NCI-H774 (cell line): Measurements from ENCODE around the gene ARHGAP33.
A peak's percentile ranks its signal among the peaks of the same experiment; 100 is the strongest.

Experiments
- DNase-seq: peaks from one replicate; lab custom pipeline; 2025; lab: John Stamatoyannopoulos, UW

Gene ARHGAP33

DNA sequence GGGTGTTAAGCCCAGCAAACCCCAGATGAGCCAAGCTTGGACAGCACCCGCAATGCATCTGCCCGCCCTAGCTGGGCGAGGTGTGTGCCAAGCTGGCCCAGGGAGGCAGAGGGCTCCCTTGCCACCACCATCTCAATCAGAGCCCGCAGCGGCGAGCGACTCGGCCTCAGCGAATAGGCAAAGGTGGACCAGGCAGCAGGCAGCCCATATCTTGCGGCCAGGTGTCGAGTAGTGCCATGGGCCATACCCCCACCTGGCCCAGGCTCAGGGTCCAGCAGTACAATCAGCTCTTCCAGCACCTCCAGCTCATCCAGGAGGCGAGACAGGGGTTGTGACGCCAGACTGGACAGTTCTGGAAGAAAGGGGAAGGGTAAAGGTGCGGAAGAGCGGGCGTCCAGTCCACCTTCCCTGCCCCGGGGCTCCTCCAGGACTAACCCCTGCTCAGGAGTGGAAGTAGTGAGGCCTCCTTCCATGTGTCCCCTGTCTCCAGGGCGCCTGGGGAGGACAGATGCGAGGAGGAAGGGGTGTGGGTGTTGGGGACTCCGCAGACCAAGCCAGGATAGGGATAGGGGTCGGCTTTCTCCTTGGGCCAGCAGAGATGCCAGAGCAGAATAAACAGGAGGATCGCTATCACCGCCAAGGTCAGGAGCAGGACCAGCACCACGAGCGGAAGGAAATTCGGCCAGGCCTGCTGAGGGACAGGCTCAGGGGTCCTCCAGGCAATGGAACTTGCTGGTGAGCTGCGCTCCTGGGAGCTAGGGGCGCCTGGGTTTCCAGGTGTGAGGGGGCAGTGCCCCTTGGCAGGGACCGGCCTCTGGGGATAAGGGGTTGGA is 35.9 kb upstream of the ARHGAP33 start:
- no peak for DNase-seq

DNA sequence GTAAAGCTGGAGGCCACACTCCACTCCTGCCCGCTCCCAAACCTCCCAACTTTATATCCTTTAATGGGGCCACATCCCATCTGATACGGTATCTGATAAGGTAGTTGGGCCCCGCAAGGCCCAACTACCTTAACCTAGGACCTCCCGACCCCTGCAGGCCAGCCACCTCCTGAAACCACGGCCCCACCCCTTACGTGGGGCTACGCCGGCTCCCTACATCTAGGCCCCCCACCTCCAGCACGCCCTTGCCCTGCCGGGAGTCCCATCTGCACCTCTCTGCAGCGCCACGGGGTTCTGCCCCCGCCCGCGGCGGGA is 35.3 kb upstream of the ARHGAP33 start:
- no peak for DNase-seq

DNA sequence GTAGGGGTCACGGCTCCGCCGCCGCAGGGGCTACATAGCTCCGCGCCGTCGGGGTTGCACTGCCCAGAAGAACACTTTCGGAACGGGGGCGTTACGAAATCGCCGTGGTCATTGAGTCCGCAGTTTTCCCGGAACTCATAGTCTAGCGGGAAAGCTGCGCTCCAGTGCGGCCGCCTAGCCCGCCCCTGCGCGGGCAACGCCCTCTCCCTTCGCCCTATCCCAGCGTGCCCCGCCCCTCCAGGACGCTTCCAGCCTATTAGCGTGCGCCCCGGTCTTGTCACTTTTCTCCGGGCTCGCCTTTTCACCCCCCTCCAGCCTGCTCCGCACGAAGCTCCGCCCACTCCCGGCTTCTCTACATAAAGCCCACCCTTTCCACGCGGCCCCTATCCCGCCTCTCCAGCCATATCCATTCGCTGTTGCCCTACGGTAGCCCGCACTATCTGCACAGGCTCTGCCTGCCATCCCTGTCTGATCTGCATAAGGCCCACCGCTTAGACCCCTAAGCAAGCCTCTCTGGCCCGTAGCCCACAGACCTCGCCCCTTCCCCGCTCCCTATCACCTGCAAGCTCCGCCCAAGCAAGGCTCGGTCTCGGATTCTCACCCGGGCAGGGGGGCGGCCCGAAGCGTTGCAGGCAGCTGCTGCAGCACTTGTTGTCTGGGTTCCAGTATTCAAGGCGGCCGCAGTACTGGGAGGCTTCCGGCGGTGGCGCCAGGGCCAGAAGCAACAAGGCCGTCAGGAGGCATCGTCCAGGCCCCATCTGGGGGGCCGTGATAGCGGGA is 34.8 kb upstream of the ARHGAP33 start:
- peak; percentile 96 for DNase-seq

DNA sequence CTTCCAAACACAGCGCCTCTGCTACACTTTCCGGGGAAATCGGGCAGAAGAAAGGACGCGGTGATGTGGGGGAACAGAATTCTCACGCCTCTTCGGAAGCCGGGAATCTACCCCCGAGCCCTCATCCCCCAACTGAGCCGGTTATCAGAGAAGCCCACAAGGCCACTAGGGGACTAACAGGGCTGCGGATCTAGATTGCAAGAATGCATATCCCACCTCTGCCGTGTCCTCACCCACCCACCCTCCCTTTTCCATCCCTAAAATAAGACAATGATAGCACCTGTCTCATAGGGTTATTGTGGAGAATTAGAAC is 34.2 kb upstream of the ARHGAP33 start:
- no peak for DNase-seq

DNA sequence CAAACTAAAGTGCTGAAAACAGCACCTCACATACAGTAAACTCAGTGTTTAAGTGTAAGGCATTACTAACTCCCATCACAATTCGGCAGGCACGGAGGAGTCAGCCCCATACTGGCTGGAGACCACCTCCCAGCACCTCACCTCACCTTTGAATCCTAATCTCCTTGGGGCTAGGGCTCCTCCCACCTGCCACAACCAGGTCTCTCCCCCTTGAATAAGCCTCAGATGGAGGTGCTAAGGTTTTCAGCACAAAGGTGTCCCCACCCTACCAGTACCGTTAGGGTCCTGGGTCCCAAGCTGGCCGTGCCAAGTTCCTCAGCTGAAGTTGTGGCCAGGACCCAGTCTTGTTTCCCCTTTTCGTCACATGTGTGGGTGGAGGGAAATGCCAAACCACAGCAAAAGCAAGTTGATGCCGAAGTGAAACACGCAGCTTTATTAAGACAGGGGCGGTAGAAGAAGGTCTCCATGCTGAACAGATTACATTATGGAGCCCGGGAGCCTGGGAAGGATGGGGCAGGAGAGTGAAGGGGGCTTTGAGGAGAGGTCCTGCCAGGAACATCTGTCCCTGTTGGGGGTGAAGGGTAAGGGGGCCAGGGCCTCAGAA is 33.1 kb upstream of the ARHGAP33 start, which contains the start of gene IGFLR1:
IGFLR1 (minus strand) TSS at position 332 of the 604 bp plus-strand sequence. CDS start 1,272 bp downstream, outside the sequence.
- DNase-seq, result no peak

DNA sequence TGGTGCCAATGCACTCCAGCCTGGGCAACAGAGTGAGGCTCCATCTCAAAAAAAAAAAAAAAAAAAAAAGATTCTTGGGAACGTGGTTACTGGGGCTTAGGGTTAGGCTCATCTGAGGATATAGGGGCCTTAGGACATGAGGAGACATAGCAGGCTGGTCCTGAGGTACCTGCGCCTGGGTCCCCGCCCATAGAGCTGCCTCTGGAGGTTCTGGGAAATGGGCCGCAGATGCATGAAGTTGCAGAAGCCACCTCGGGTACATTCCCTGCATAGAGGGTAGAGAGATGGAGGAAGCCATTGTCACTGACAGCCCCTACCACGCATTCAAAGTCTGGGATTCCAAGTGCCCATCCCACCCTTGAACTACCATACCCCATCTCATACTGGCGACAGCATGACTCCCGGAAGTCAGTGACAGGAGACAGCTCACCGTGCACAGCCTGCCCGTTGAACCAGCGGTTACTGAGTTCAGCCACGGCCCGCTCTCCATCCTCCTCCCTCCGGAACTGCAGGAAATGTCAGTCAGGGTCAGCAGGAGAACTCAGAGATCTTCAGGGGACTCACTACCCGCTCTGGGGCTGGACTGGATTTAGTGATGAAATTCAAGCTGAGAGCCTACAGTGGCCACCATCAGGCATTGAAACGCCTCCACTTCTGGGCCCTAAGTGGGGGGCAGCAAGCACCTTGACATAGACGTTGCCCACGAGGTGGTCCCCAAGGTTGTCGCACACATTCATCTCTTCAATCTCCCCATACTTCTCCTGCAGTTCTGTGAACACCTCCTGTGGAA is 31.5 kb upstream of the ARHGAP33 start:
- DNase-seq, result no peak

DNA sequence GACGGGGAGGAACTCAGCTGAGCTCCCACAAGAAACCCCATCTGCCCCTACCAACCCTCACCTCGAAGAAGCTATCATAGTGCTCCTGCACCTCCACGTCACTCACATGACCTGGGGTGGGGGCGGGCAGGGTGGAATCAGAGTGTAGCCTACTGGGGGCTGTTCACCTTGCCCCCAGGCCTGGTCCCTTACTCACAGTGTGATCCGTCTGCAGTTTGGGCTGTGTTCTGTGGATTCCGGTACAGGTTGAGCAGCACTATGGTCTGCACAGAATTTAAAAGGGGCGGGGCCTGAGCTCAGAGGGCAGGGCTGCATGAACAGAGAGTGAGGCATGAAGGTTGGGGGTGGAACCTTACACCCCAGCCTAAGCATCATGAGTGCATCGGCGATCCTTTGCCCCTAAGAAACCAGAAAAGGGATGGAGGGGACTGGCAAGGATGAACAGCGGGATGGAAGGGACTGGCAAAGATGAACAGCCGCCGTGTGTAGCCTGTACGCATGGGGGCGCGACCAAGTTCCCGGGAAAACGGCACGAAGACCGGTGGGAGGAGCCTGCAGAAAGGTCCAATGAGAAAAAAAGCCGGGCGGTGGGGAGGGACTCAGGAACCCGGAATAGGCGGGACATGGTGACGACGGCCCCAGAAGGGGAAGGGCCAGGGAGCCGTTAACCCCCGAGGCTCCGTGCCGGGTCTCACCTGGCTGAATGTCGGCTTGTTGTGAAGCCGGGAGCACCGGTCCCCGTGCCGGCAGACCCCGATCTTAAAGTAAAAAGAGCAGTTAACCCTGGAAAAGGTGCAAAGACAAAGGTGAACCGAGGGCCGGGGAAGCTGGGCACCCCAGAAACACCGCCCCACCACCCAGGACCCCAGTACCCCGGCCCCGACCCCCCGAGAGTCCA is 30.7 kb upstream of the ARHGAP33 start:
- peak; percentile 92 for DNase-seq

DNA sequence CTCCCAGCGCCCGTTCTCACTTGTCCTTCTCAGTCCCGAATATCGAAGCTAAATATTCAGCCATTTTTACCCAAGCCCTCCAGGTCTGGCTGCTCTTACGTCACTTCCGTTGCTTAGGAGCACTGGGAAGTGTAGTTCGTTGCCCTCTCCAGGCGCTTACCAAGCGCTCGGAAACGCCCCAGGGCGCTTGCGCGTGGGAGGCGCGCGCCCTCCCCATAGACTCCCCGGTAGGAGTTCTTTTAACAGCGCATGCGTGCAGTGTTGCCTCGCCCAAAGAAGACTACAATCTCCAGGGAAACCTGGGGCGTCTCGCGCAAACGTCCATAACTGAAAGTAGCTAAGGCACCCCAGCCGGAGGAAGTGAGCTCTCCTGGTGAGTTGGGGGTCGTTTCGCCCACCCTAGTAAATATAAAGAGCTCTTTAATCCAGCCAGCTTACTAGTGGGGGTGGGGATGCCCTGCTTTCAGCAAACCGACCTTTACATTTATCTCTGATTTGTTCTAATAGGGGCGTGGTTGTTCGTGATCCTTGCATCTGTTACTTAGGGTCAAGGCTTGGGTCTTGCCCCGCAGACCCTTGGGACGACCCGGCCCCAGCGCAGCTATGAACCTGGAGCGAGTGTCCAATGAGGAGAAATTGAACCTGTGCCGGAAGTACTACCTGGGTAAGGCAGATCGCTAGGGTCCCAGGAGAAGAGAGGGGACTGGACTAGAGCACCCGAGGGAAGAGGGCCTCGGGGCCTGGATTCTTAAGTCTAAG is 29.9 kb upstream of the ARHGAP33 start, which contains the start of the genes PSENEN and U2AF1L4:
PSENEN (plus strand) TSS at position 324 of the 759 bp plus-strand sequence; CDS start at position 604, 280 bp downstream.
U2AF1L4 (minus strand) TSS at position 91 of the 759 bp plus-strand sequence; CDS start at position 64, 27 bp downstream.
- peak; percentile 98 for DNase-seq

DNA sequence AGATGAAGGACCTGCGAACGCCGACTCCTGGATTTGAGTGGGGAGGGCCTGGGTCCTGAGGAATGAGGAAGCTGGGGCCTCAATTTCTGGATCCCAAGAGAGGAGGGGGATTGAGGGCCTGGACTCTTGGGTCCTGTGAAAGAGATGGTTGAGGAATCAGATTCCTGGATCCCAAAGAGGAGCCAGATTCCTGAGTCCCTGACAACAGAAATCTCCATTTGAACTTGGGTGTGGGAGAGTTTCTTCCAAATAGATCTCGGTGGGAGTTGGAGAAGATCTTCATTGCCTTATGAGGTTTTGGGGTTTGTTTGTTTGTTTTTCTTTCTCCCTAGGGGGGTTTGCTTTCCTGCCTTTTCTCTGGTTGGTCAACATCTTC is 29.3 kb upstream of the ARHGAP33 start:
- no peak for DNase-seq

DNA sequence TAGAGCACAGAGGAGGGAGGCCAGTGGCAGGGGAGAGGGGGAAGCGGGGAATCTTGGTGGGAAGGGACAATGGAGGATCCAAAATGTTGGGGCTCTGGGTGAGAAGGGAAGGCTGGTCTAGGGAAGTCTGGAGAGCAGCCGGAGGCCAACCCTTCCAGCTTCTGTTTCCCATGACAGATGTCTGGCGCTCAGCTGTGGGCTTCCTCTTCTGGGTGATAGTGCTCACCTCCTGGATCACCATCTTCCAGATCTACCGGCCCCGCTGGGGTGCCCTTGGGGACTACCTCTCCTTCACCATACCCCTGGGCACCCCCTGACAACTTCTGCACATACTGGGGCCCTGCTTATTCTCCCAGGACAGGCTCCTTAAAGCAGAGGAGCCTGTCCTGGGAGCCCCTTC is 28.8 kb upstream of the ARHGAP33 start:
- no peak for DNase-seq

DNA sequence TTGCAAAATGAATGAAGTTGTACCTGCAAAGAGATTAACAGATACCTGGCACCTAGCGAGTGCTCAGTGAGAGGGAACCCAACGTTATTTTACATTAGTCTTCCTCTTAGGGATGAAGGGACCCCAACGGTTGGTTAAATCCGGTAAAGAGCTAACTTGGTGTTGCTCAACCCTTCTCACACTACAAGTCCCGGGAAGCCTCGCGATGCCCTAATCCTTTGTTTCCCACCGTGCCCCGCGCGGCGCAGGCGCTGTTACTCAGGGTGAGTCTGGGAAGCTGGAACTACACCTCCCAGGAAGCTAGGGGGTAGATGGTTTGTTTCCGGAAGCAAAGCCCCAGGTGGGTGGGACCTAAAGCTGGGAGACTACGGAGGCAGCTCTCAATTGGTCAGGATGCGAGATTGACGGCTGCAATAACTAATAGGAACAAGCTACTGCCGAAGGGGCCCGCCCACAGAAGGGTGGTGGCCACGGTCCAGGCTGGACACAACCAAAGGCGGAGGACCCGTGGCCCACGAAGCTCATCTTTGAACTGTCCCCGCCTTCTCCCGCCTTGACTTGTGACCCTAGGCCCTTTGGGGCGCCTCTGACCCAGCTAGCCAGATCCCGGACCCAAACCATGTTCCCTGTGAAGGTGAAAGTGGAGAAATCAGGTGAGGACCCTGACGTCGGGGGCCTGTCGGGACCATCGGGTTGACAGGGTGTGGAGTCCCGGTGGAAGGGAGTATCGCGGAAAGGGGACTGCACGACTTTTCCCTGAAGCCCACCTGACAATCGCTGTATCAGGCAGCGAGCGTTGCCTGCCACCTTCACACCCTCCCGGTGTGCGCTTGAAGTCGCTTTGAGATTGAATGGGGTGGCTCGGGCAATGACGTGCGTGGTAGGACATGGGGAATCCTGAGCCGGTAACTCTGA is 27.0 kb upstream of the ARHGAP33 start, which contains the start of gene LIN37:
LIN37 (plus strand) TSS at position 471 of the 915 bp plus-strand sequence; CDS start at position 620, 149 bp downstream.
- peak; percentile 97 for DNase-seq

DNA sequence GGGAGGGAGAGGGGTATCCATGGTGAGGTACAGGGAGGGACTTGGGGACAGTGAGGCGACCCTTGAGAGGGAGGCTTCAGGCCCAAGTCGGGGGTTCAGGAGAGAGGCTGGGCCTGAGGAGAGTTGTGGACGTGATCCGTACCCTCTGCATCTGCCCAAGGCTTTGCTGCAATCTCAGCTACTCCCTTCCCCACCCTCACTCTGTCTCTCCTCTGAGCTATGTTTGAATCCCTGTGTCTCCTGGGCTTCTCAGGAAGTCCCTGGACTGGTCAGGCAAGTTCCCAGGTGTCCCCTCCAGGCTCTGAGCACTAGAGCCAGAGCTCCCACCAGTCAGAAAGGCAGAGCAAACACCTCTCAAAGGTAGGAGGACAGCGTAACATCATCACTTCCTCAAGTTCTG is 25.2 kb upstream of the ARHGAP33 start:
- no peak for DNase-seq

DNA sequence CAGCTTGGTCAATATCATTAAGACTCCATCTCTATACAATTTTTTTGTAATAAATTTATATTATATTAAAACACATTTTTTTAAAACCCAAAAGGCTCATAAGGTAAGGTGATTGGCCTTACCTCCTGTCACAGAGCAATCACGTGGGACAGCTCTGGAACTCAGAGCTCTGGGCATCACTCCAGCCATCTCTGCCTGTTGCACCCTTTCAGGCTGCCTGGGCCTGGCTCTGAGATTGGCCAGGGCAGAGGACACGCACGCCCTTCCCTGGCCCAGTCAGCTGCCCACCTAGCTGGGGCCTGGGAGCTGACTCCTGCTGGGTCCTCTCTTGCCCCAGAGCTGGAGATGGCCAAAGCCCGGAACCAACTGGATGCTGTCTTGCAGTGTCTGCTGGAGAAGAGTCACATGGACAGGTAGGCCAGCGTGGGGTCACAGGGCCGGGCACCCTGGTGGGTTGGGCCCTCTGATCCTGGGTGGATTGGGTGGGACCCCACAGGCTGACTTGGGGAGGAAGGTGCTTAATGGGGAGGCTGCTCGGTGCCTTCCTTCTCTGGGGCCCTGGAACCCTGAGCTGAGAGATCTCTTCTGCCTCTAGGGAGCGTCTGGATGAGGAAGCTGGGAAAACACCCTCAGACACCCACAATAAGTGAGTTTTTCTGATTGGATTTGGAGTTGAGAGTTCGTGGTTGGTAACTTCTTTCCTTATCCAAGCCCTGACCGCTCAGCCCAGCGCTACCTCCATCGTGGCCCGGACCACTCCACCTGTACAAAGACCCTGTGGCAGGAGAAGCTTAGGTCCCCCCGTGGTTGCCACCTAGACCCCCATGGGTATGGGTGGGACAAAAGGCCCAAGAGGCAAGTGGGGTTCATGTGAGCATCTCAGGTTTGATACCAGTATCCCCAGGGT is 23.3 kb upstream of the ARHGAP33 start:
- no peak for DNase-seq

DNA sequence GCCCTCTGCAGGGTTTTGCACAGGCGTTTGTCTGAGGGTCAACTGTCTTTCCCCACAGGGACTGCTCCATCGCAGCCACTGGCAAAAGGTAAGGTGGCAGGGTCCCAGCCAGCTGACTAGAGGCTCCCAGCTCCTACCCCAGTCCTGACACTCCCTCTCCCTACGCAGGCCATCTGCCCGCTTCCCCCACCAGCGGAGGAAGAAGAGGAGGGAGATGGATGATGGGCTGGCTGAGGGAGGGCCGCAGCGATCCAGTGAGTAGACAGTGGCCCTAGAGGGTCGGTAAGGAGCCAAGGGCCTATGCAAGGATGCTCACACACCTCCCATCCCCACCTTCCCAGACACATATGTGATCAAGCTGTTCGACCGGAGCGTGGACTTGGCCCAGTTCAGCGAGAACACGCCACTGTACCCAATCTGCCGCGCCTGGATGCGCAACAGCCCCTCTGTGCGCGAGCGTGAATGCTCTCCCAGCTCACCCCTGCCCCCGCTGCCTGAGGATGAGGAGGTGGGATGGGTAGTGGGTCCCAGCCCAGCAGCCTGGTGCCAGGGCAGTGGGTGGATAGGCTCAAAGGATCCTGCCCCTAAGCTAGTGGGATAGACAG is 22.5 kb upstream of the ARHGAP33 start:
- no peak for DNase-seq

DNA sequence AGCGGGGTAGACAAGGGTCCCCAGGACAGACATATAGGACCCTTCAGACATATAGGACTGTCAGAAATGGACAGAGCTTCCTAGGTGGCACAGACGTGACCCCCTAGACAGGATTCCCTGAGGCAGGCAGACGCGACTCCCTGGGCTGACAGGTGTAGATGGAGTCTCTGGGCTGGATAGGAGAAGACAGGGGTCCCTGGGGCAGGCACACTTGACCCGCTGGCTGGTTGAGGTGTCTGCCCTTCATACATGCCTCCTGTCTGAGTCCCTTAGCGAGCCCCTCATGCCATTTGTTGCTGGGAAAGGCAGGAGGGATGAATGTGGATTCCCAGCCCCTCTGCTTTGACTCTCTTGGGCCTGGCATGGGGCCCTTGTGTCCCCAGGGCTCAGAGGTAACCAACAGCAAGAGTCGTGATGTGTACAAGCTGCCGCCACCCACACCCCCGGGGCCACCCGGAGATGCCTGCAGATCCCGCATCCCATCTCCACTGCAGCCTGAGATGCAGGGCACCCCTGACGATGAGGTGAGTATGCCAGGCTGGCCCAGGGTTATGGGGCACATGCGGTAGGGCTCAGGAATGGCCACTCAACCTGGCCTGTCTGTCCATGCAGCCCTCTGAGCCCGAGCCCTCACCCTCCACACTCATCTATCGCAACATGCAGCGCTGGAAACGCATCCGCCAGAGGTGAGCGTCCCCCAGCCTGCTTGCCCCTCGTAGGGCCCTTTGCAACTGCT is 21.6 kb upstream of the ARHGAP33 start:
- no peak for DNase-seq

DNA sequence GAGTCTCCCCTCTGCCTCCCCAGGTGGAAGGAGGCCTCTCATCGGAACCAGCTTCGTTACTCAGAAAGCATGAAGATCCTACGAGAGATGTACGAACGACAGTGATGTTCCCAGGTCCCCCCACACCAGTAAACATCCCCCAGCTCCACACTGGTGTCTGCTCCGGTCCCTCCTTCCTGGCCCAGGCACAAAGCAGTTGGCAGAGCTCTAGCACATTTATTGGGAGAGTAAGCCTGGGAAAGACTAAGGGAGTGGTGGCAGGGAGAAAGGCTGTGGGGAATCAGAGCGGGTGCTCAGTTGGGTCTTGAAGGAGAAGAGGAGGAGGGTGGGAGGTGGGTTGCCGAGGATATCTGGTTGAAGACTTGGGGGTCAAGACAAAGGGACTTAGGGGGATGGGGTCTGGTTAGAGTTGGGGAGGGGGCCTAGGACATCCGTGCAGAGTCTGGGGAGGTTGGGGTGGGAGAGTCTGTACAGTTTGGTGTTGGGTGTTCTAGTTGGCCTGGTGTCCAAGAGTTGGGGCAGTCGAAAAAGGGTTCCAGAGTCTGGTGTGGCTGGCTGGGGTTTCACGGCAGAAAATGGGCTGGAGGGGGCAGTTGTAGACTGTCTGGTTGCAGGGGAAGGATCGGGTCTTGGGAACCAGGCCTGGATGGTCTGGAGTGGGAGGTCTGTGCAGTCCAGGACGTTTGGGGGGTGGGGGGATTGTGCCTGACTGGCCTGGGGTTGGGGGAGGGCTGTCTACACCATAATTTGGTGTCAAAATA is 20.8 kb upstream of the ARHGAP33 start:
- no peak for DNase-seq
